ENCODE data around the gene ABHD2.
"Not testable (repeated sequence)": the region's sequence is repeated elsewhere in the genome, so short reads cannot be mapped to it uniquely, and the experiment has no call there.

The ABHD2 gene

DNA sequence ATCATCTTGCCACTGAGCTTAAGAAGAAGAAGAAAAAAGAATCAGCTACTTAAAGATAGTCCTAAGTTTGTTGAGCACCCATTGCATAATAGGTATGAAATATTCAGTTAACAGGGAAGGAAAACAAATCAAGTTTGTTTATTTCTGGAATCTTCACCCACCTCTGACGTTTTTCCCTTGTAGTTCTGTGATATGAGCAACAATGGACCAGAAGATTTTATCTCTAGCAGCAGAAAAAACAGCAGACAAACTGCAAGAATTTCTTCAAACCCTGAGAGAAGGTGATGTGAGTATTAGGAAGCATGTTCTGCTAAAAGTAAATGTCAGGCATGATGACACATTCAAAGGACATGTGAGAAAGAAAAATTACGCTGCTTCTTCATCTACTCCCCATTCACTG lies 159.2 kb downstream of the ABHD2 start:
- H3K9me3 ChIP-seq (ENCODE audit: insufficient read depth, low read length, severe bottlenecking): no peaks in the 10 kb centered on the region
- peaks cover 36% of the 10 kb centered on the region for H3K4me1 ChIP-seq (ENCODE audit: insufficient read depth, low read length)
- H3K9ac ChIP-seq (ENCODE audit: low read depth, low read length): 0 out of 2 replicates have a peak overlapping the region, but pooled peaks have one; percentile 15
- H3K27ac ChIP-seq (ENCODE audit: low read length): no peak overlapping the region
- H3K79me2 ChIP-seq (ENCODE audit: insufficient read depth, low read length): peaks cover 76% of the 10 kb centered on the region
- no peak overlapping the region for H2AFZ ChIP-seq (ENCODE audit: low read depth, low read length)
- peaks cover 14% of the 10 kb centered on the region; the same call in 1 of the 2 replicates for H4K20me1 ChIP-seq (ENCODE audit: insufficient read depth, low read length)
- H3K4me2 ChIP-seq (ENCODE audit: insufficient read depth, low read length): peak overlapping the region; percentile 39; the same call in 1 of the 2 replicates
- H3K4me3 ChIP-seq (ENCODE audit: low read depth in 1 of 2, low read length in 2 of 2): no peak overlapping the region
- peaks cover 59% of the 10 kb centered on the region for H3K36me3 ChIP-seq (ENCODE audit: insufficient read depth, low read length)
- TF ChIP-seq CTCF (IDR thresholded peaks at IDR 0.05; ENCODE audit: borderline replicate concordance, extremely low read depth, low read length, poor library complexity, severe bottlenecking): no peak
- TF ChIP-seq EZH2 (IDR thresholded peaks at IDR 0.05; ENCODE audit: borderline replicate concordance, low read depth, low read length, severe bottlenecking): no peak
- no peaks in the 10 kb centered on the region for H3K27me3 ChIP-seq (ENCODE audit: insufficient read depth, low read length, poor library complexity)
- DNase-seq (no peak), ATAC-seq (ENCODE audit: insufficient read depth, low read depth) (no peak)

- H3K4me2 ChIP-seq (ENCODE audit: insufficient read depth, low read length): no peak overlapping the region
- peaks cover 27% of the 10 kb centered on the region for H3K4me1 ChIP-seq (ENCODE audit: insufficient read depth, low read length)
- H3K79me2 ChIP-seq (ENCODE audit: insufficient read depth, low read length): peaks cover 84% of the 10 kb centered on the region
- TF ChIP-seq EZH2 (IDR thresholded peaks at IDR 0.05; ENCODE audit: borderline replicate concordance, low read depth, low read length, severe bottlenecking) (no peak), CTCF (IDR thresholded peaks at IDR 0.05; ENCODE audit: borderline replicate concordance, extremely low read depth, low read length, poor library complexity, severe bottlenecking) (no peak)
- no peaks in the 10 kb centered on the region for H3K9me3 ChIP-seq (ENCODE audit: insufficient read depth, low read length, severe bottlenecking)
- H3K4me3 ChIP-seq (ENCODE audit: low read depth in 1 of 2, low read length in 2 of 2): no peak overlapping the region
- ATAC-seq (ENCODE audit: insufficient read depth, low read depth): no peak
- no peak for DNase-seq
- no peak overlapping the region for H3K27ac ChIP-seq (ENCODE audit: low read length)
- H2AFZ ChIP-seq (ENCODE audit: low read depth, low read length): no peak overlapping the region
- H3K9ac ChIP-seq (ENCODE audit: low read depth, low read length): no peak overlapping the region
- peaks cover 65% of the 10 kb centered on the region for H3K36me3 ChIP-seq (ENCODE audit: insufficient read depth, low read length)
- H4K20me1 ChIP-seq (ENCODE audit: insufficient read depth, low read length): peaks cover 14% of the 10 kb centered on the region; the same call in 1 of the 2 replicates
- no peaks in the 10 kb centered on the region for H3K27me3 ChIP-seq (ENCODE audit: insufficient read depth, low read length, poor library complexity)
Measured at GRCh38 chr15:89248584-89248983, 160.3 kb downstream of the ABHD2 start.

GRCh38 chr15:89250142-89250541 lies 161.9 kb downstream of the ABHD2 start:
- Histone ChIP-seq H3K36me3 (ENCODE audit: insufficient read depth, low read length) (peaks cover 80% of the 10 kb centered on the region), H3K79me2 (ENCODE audit: insufficient read depth, low read length) (peaks cover 85% of the 10 kb centered on the region), H4K20me1 (ENCODE audit: insufficient read depth, low read length) (peaks cover 20% of the 10 kb centered on the region; the same call in 1 of the 2 replicates), H3K4me1 (ENCODE audit: insufficient read depth, low read length) (peaks cover 27% of the 10 kb centered on the region)
- H3K9ac ChIP-seq (ENCODE audit: low read depth, low read length); H3K9me3 ChIP-seq (ENCODE audit: insufficient read depth, low read length, severe bottlenecking); H3K27me3 ChIP-seq (ENCODE audit: insufficient read depth, low read length, poor library complexity); DNase-seq; H2AFZ ChIP-seq (ENCODE audit: low read depth, low read length); H3K27ac ChIP-seq (ENCODE audit: low read length); H3K4me2 ChIP-seq (ENCODE audit: insufficient read depth, low read length); H3K4me3 ChIP-seq (ENCODE audit: low read depth in 1 of 2, low read length in 2 of 2); ATAC-seq (ENCODE audit: insufficient read depth, low read depth): not testable (repeated sequence)

All from DND-41 (cell line).